ENCODE data around the gene TBRG4.
"Not testable (repeated sequence)": the region's sequence is repeated elsewhere in the genome, so short reads cannot be mapped to it uniquely, and the experiment has no call there.

TBRG4 gene

DNA sequence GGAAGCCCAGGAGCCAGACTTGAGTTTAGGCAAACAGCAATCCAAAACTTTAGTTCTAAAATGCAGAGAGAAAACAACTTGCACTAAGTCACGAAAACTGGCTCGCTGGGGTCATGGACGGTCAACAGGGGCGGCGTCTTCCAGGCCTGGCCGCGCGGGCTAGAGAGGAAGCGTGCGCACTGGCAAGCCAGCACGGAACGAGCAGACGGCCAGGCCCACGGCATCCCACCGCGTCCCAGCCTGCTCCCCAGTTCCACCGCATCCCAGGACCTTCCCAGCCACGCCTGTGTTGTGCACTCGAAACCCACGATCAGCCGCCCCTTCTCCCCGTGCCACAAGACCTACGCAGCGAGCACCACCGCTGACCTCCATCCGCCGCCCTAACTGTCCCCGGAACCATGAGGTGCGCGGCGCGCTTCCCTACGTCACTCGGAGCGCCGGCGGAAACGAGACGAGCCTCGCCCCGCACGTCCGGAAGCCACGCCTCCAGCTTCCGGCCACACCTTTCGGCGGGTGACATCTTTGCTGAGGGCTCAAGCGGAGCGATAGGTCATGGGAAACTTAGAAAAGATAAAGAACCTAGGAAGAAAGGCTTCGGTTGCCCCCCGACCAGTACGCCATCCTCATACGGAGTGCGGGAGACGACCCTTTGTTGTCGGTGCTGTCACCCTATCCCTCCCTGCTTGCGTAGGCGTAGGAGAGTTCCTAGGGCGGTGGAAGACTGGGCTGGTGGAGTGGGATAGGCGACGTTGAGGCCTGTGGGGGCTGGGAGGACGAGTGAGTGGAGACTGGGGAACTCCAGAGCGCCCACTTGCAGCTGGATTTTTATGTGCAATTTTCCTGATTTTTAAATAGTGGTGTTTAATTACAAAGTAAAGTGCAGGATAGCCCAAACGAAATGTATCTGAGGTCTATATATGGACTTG is at the start of gene TBRG4:
TBRG4 (minus strand) TSS at position 400 of the 926 bp plus-strand sequence. CDS start 2,460 bp downstream, outside the sequence.
- DNase-seq: peak; percentile 94

DNA sequence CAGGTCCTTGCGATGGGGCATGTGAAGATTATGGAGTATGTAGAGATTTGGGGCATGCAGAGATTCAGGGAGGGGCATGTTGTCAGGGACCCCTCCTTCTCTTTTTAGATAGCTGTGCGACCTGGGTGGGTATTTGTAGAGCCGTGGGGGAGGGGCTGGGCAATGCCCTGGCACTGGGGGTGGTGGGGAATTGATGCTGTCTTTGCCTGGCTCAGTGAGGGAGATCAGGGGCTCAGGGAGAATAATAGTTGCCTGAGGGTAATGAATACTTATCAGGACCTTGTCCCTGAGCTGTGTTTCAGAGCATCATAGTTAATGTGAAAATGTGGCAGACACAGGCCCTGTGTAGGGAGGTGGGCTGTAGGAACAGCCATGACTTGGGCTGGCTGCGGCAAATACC is 49.6 kb upstream of the TBRG4 start:
- no peak for DNase-seq

DNA sequence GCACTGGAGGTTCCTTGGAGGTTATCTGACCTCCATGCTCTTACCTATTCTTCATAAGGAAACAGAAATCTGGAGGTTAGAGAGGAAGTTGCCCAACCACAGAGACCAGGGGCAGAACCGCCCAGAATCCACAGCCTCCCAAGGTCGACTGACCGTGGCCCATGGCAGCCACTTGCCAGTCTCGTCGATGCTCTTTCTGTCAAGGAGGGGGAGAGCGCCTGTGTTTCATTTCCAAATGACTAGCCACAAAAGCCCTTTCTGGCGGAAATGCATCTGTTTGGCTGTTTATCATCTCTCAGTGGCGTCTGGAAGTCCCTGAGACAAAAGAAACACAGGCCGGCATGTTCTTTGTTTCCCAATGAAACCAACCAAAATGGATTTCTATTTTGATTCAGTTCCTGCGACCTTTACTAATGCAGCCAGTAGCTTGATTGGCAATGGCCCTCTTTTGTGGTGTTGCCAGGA is 49.0 kb upstream of the TBRG4 start:
- DNase-seq: no peak

DNA sequence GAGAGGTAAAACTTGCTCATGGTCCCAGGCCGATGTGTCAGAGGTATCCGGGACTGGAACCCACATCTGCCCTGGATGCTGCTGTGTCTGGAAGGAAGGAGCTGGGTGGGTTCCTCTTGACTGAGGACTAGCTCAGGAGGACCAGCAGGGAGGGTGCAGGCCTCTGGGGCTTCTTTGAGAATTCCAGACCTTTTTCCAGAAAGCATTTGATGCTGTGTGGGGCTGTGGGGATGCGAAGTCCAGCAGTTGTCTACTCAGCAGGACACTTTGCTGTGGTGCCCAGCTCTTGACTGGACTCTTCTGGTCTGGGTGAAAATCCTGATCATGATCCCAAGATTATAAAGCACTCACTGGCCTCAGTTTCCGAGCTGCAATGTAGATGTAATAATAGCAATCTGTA is 47.8 kb upstream of the TBRG4 start:
- DNase-seq: no peak

DNA sequence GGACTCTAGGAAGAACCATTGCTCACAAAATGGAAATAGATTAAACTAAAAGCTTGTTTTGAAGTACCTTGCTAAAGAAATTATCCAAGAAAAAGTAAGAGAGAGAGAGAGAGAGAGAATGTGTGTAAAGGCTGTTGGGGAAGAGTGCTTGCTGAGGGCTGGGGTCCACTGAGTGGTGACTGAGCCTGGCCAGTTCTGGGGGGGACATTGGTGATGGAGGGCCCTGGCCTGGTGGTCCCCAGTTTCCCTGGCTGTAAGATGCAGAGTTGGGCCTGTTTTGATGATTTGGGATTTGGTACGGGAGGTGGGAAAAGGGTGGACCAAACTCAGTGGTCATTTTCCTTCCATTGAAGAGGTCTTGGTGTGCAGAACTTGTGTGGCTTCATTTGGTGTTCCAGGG is 47.0 kb upstream of the TBRG4 start:
- no peak for DNase-seq

DNA sequence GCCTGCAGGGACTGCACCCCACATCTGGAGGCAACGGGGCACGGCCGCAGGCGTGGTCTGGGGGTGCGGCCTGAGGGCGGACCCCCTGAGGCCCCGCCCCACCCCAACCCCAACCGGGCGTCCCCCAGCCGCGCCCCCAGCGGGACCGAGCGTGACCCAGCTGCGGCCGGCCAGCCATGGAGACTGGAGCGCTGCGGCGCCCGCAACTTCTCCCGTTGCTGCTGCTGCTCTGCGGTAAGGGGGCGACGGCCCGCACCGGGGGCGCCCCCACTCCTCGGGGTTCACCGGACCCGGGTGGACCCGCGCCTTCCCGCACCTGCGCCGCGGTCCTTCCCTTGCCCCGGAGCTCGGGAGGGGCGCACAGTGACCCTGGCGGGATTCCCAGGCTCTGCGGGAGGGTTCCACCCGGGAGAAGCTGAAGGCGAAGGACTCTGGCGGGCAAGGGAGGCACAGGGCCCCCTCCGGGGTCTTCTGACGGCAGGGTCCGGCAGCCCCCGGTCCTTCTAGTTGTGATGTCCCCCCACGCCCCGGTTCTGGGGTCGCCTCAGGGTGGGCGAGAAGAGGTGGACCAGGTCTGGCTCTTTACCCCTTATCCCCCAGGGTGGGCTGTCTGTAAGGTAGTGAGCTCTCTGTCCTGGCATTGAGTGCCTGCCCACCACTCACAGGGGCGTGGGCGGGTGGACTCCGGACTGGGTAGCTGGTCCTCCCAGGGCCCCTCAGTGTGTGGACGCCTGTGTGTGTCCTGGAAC is 46.3 kb upstream of the TBRG4 start, which contains the start of gene RAMP3:
RAMP3 (plus strand) TSS at position 139 of the 749 bp plus-strand sequence; CDS start at position 177, 38 bp downstream.
- DNase-seq: no peak

DNA sequence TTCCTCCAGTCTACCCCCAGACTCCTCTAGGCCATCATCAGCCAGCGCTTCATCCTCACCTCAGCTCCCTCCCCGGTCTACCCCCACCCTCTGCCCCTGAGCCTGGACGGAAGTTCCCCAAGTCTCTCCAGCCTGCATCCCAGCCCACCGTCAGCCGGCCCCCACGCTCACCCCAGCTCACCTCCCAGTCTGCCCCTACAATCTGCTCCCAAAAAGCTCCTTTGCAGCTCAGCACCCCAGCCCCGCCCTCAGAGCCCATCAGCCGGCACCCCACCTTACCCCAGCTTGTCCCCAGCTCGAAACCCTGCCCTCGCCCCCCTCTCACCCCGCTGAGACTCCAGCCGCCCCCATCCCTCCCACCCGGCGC is 45.8 kb upstream of the TBRG4 start:
- DNase-seq: no peak

DNA sequence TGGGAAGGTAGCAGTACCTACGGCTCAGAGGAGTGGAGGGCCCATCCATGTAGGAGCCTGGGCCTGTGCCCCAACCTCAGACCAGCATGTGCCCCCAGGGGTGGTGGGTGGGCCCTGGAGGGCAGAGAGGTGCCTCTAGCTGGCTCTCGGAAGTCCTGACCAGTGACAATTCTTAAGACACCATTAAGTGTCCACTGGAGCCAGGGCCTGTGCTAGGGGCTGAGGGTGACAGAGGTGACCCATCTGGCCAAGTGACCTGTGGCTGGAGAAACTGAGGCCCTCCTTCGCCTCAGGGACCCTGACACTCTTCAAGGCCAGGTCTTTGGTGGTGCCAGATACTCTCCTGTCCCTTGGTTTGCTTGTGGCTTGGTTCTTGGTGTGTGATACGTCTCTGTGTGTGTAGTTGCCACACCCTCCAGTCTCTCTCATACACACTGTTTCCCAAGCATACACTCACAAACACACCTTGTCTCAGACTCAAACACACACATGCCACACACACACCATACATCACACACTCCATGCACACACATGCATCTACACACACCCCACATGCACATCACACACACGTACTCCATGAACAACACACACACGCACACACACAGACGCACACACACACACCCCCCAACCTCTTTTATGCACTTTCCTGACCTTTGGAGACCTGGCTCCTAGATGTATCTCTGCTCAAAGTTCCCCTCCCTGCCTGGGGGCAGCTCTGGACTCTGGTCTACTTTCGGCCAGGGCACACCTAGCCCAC is 45.2 kb upstream of the TBRG4 start:
- no peak for DNase-seq

DNA sequence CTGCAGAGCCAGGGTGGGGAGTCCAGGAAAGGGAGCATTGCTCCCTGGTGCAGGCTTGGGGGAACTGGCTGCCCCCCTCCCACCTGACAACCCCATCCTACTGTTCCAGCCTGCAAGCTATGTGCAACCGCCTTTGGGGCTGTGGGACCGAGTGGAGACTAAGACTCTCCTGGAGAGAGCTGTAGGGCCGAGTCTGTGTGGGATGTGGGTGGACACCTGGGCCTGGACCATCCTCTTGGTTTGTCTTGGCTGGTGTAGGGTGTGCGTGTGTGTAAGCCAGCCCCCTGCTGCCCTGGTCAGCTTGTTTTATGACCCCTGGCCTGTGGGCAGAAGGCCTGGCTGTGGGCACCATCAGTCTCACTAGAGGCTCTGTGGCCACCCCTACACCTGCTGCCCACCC is 44.4 kb upstream of the TBRG4 start:
- DNase-seq: no peak

DNA sequence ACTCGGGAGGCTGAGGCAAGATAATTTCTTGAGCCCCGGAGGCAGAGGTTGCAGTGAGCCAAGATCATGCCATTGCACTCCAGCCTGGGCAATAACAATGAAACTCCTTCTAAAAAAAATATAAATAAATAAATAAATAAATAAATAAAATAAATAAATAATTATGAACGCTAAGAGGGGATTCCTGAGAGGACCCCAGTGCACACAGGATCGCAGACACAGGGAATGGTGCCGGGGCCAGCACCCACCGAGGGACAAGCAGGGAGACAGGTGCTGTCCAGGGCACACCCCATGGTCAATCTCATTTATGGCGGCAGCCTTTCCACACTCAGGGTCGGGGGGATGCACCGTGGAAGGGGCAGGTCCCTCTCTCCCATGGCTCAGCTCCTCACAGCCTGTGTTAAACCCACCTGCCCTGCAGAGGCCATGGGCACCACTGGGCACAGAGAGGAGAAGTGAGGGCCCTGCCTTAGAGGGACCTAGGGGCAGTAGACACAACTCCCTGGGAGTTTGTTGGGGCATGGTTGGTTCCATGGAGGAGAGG is 43.9 kb upstream of the TBRG4 start:
- DNase-seq: no peak

DNA sequence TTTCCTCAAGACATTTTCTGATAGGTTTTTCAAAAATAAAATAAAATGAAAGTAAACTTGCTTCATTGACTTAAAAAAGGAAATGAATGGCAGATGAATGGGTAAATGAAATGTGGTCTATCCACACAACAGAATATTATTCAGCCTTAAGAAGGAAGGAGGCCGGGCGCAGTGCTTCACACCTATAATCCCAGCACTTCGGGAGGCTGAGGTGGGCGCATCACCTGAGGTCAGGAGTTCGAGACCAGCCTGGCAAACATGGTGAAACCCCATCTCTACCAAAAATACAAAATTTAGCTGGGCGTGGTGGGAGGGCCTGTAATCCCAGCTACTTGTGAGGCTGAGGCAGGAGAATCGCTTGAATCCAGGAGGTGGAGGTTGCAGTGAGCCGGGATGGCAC is 42.4 kb upstream of the TBRG4 start:
- not testable (repeated sequence) for DNase-seq

DNA sequence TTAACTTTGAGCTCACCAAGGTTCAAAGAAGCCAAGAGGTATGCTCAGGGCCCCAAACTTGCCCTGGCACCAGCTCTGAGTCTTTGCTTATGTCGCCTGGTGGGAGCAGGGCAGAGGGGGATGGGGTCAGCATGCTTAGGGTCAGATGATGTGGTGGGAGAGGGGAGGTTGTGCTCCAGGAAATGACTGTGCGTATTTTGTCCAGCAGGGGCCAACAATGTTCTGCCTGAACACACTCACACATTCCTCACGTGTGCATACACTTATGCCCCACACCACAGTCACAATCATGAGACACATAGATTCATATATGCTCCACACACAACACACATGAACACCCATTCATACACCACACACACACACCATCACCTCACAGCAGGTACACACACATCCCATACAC is 41.7 kb upstream of the TBRG4 start:
- no peak for DNase-seq

DNA sequence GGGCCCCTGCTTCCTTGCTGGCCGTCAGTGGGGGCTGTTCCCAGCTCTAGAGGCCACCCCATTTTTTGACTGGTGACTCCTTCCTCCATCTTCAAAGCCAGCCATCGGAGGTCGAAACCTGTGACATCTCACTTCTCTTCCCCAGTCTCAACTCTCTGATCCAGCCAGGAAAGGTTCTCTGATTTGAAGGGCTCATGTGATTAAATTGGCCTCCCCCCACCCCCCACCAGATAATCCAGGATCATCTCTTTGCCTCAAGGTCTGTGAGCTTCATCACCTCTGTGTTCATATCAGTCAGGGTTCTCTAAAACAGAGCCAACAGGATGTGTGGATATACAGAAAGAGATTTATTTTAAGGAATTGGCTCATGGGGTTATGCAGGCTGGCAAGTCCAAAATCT is 40.5 kb upstream of the TBRG4 start:
- DNase-seq: no peak

DNA sequence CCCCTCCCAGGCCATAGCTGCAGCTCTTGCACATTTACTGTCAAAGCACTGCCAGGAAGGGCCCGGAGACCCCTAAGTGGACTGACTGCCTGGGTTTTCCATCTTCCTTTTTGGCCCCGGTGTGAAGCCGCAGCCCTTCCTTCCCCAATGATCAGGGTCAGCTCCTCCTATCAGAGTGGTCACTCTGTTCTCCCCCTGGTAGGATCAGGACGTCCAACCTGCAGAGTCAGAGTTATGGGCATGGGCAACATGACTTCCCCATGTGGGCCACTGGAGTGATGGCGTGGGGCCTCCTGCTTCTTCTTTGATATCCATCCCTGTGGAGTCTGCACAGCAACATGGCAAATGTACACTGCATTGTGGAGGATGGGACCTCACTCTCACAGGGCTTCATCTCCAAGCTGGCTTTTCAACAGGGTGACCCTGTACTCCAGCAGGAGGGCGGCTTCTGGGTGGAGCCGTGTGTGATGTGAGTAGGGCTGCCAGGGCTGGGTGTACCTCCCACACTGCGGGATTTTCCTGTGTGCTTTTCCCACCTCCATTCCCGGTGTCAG is 39.7 kb upstream of the TBRG4 start:
- DNase-seq: no peak

DNA sequence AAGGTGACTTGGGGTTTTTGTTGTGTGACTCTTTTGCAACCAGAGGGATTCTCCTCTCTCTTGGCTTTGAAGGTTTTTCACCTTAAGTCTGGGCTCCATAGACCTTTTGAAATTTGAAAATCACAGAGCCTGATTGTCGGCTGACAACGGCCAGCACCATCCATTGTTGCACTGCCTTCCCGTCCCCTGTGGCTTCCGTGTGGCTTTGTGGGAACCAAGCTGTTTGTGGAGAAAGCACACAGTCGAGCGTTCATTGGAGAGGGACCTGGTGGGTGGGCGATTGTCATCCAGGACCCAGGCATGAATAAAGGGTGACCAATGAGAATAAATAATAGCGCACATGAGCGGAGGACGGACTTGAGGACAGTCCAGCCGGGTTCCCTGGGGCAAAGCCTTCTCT is 38.7 kb upstream of the TBRG4 start:
- no peak for DNase-seq

DNA sequence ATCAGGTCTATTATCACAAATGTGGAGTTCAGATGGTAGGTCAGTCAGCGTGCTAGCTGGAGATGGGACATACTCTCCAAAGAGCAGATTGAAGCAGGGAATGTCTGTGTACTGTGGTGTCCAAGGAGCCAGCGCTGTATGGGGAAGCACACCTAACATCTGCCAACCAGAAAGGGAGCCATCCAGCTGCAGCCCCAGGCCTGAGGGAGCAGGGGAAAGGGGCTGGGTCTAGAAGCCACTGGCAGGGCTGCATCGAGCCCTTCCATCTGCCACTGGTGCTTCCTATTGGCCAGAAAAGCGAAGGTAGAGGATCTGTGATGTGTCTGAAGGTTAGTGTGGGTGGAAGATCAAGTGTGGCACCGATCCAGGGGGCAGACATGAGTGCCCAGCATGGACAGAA is 38.1 kb upstream of the TBRG4 start:
- no peak for DNase-seq

DNA sequence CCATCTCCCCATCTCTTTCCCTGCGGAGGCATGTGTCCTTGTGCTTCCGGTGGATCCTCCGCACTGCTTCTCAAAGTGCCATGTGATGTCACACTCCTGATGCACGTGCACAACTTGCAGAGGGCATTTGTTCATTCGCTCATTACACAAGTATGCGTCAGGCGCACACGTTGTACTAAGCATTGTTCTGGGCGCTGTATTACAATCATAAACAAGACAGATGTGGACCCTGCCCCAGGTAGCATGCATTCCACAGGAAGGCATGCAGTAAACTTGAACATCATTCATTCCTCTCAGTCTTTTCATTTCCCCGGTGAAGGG is 37.1 kb upstream of the TBRG4 start:
- no peak for DNase-seq

DNA sequence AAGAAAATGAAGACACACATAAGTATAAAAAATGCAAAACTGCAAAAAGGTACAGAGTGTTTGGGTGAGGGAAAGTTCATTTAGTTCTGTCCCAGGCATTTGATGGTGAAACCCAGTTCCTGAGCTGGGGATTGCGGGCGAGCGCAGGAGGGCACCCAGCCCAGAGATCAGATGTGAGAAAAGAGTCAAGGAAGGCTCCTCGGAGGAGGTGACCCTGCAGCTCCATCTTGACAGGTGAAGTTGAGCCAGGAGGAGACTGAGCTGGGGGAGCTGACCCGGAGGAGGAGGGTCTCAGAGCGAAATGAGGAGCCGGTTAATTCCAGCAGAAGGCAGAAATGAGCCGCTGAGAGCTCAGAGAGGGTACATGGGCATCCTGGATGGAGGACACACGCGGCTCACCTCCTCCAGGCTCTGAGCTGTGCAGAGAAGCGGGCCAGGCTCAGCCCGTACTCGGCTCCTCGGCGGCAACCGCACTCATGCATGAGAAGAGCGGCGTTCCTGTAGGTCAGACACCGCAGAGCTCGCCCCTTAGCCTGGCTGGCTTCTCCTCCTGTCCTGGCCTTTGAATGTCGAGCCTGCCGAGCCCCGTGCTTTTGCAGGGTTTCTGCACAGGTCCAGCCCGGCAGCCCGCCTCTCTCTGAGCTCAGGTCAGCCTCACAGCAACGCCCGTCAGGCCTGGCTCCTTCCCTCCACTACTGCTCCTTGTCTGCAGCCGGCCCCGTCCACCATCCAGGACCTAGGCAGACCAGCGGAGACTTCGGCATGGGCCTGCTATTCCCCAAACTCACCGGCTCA is 36.6 kb upstream of the TBRG4 start:
- no peak for DNase-seq

DNA sequence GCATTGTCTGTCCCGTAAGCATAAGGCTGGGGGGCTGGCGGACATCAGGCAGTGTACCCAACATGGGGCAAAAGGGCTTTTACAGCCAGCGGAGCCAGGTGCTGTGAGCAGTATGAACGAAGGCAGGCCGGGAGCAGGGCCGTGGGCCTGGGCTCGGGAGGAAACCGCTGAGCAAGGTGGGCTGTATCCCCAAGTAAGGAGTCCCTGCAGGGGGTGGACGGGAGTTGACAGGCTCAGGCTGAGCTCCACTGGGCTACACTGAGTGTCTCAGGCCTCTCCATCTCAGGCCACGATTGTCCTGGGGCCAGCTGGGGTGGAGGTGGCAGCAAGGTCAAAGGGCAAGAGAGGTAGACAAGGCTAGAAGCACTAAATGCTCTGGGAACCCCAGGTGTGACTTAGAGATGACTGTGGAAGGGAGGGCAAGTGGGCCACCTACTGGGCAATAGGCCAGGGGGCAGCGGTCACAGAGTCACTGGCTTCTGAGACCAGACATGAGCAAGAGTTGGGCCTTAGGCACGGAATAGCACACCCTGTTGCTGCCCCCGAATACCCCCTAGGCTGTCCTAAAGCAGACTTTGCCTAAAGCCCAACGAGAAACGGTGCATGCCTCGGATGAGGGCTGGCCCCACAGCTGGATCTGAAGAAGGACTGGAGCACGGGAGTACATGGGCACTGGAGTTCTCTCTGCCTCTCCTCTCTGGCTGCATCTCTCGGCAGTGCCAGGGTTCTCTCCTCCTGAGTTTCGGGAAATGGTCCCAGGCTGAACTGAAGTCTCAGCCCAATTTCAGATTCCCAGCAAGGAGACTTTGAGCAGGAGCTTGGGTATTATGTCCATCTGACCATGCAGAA is 35.3 kb upstream of the TBRG4 start:
- DNase-seq: no peak

DNA sequence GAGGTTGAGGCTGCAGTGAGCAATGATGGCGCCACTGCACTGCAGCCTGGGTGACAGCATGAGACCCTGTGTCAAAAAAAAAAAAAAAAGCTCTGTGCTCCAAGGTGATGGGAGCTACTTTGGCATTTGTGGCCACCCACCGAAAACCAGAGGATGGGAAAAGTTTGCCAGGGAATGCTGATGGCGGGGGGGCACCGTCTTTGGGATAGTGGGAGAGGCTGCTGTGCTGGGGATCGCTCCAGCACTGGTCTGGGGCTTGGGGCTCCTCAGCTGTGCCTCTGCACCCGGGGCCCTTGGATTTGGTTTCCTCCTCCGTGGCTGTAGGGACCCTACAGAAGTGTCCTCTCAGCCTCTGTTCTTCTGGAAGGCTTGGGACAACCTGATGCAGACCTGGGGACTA is 34.4 kb upstream of the TBRG4 start:
- no peak for DNase-seq

DNA sequence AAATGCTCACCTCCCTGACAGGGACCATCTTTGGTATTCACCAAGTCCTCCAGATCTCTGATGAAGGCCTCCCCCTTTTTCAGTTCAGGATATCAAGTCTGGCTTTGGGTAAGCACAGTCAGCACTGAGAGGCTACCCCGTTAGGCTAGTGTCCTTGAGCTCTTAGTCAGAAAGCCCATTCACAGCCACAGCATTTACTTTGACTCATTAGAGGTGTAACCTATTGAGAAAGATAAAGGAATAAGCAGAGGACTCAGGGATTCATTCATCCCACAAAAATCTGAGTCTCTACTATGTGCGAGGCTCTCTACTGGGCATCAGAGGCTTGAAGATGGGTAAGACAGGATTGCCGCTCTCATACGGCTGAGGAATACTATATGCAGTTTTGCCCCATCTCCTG is 32.1 kb upstream of the TBRG4 start:
- no peak for DNase-seq
